ENCODE data around the gene RFNG. TPM values are rescaled to one million over a fixed set of nuclear protein-coding genes. Genes with fewer than 3 reads are reported as not detected.
"Not testable (repeated sequence)": the region's sequence is repeated elsewhere in the genome, so short reads cannot be mapped to it uniquely, and the experiment has no call there.

Gene RFNG
- total RNA-seq, 1 experiment from 2014 or later = 52.0 TPM

- no peaks in the 10 kb centered on the region for H3K9me3 ChIP-seq (ENCODE audit: control insufficient read depth in 1 of 2, insufficient read depth in 1 of 2, low read depth in 1 of 2, low read length in 2 of 2)
- CTCF ChIA-PET = interaction anchor here (1.3 kb wide), 1 partner anchor 9 kb away, joined by 4 read pairs; no protein-coding TSS in a partner anchor
- no peak overlapping the region for H3K4me2 ChIP-seq (ENCODE audit: low read length)
- no peak overlapping the region for H3K4me3 ChIP-seq (replicated peaks in 1 of 2; ENCODE audit: low read depth in 1 of 2, low read length in 2 of 2)
- no TSS peak for BruUV-seq (replicated peaks)
- ATAC-seq (no peak), DNase-seq (ENCODE audit: low read depth, low spot score) (no peak)
- no peak overlapping the region for H3K27ac ChIP-seq (ENCODE audit: low read depth, low read length)
- H3K9me2 ChIP-seq (ENCODE audit: insufficient read depth) = no peaks in the 10 kb centered on the region
- RAD21 ChIA-PET (ENCODE audit: low non-redundant PET in 1 of 2, low total read pairs in 2 of 2, uncharacterized antibody in 2 of 2, unreplicated experiment in 2 of 2) = no interaction called here
- H2AFZ ChIP-seq (ENCODE audit: low read depth, low read length, poor library complexity, severe bottlenecking) = no peak overlapping the region
- H3K9ac ChIP-seq (ENCODE audit: low read length) = no peak overlapping the region
- H3K79me2 ChIP-seq (ENCODE audit: insufficient read depth, low read length) = peaks cover 18% of the 10 kb centered on the region; the same call in 1 of the 2 replicates
- no peaks in the 10 kb centered on the region for H4K20me1 ChIP-seq (ENCODE audit: insufficient read depth)
- no peak for TF ChIP-seq EZH2 (IDR thresholded peaks at IDR 0.05)
- no peak for TF ChIP-seq CBX3 (IDR thresholded peaks at IDR 0.05; ENCODE audit: low read depth)
- no peak for TF ChIP-seq SP1 (IDR thresholded peaks at IDR 0.05; ENCODE audit: low read depth)
- TF ChIP-seq CTCF (IDR thresholded peaks at IDR 0.05 in 2 of 3, conservative IDR thresholded peaks at IDR 0.05 in 1 of 3; ENCODE audit: borderline replicate concordance in 1 of 3, insufficient read depth in 1 of 3, low read depth in 2 of 3, low read length in 2 of 3) = no peak
- no peak for TF ChIP-seq POLR2A (IDR thresholded peaks at IDR 0.05; ENCODE audit: borderline replicate concordance, extremely low read depth, insufficient read depth, insufficient read length)
- no peak for TF ChIP-seq EZH2phosphoT487 (IDR thresholded peaks at IDR 0.05; ENCODE audit: borderline replicate concordance)
- TF ChIP-seq ZFX (IDR thresholded peaks at IDR 0.05) = no peak
- no peak for TF ChIP-seq REST (IDR thresholded peaks at IDR 0.05; ENCODE audit: low read depth)
- no peak for TF ChIP-seq ATF3 (IDR thresholded peaks at IDR 0.05)
- no peak for TF ChIP-seq ELF1 (IDR thresholded peaks at IDR 0.05; ENCODE audit: borderline replicate concordance, low read depth)
- no peak for TF ChIP-seq YY1 (IDR thresholded peaks at IDR 0.05; ENCODE audit: extremely low read depth, insufficient replicate concordance, low read depth, low read length)
- peaks cover 0 to 12% of the 10 kb centered on the region in 2 experiments; a peak in 1 of 4 replicates for H3K36me3 ChIP-seq (ENCODE audit: control insufficient read depth in 1 of 2, insufficient read depth in 2 of 2, low read length in 2 of 2)
- peaks cover 10 to 26% of the 10 kb centered on the region in 2 experiments for H3K4me1 ChIP-seq (ENCODE audit: control insufficient read depth in 1 of 2, insufficient read depth in 2 of 2, low read length in 2 of 2)
- POLR2A ChIA-PET = no interaction called here
- intact Hi-C loops (cut with micrococcal nuclease) = loop anchor here (10.0 kb wide), 2 partner anchors 255 to 375 kb away; partner anchors contain the start of genes HEXD and OGFOD3
- no peaks in the 10 kb centered on the region for H3K27me3 ChIP-seq (ENCODE audit: insufficient read depth, low read length)
Observed at GRCh38 chr17:82039695-82040299, 11.8 kb downstream of the RFNG start.

GRCh38 chr17:82038796-82039409, 12.7 kb downstream of the RFNG start:
- intact Hi-C loops (cut with micrococcal nuclease) = loop anchor here (10.0 kb wide), 2 partner anchors 256 to 376 kb away; partner anchors contain the start of genes HEXD and OGFOD3
- CTCF ChIA-PET = interaction anchor here (1.6 kb wide), 1 partner anchor 111 kb away, joined by 5 read pairs; the partner anchor contains the start of gene MAFG
- H3K27ac ChIP-seq (ENCODE audit: low read depth, low read length); H3K9ac ChIP-seq (ENCODE audit: low read length); H3K9me2 ChIP-seq (ENCODE audit: insufficient read depth); H3K4me2 ChIP-seq (ENCODE audit: low read length); DNase-seq (ENCODE audit: low read depth, low spot score); H4K20me1 ChIP-seq (ENCODE audit: insufficient read depth); H3K27me3 ChIP-seq (ENCODE audit: insufficient read depth, low read length); H3K9me3 ChIP-seq (ENCODE audit: control insufficient read depth in 1 of 2, insufficient read depth in 1 of 2, low read depth in 1 of 2, low read length in 2 of 2); ATAC-seq; RAD21 ChIA-PET (ENCODE audit: low non-redundant PET in 1 of 2, low total read pairs in 2 of 2, uncharacterized antibody in 2 of 2, unreplicated experiment in 2 of 2); H3K4me3 ChIP-seq (replicated peaks in 1 of 2; ENCODE audit: low read depth in 1 of 2, low read length in 2 of 2); BruUV-seq (replicated peaks); POLR2A ChIA-PET; H2AFZ ChIP-seq (ENCODE audit: low read depth, low read length, poor library complexity, severe bottlenecking): not testable (repeated sequence)
- H3K79me2 ChIP-seq (ENCODE audit: insufficient read depth, low read length) = peaks cover 18% of the 10 kb centered on the region; the same call in 1 of the 2 replicates
- peaks cover 0 to 12% of the 10 kb centered on the region in 2 experiments; a peak in 1 of 4 replicates for H3K36me3 ChIP-seq (ENCODE audit: control insufficient read depth in 1 of 2, insufficient read depth in 2 of 2, low read length in 2 of 2)
- peaks cover 13 to 35% of the 10 kb centered on the region in 2 experiments for H3K4me1 ChIP-seq (ENCODE audit: control insufficient read depth in 1 of 2, insufficient read depth in 2 of 2, low read length in 2 of 2)
